ENCODE data around the gene FHIT. TPM values are rescaled to one million over a fixed set of nuclear protein-coding genes. Genes with fewer than 3 reads are reported as not detected.

FHIT gene
- total RNA-seq, 4 donors from 2014 or later = 4.6 to 6.1 (median 5.7) TPM

GRCh38 chr3:60855250-60855649 is 396.0 kb downstream of the FHIT start:
- H3K36me3 ChIP-seq = no peaks in the 10 kb centered on the region
- DNase-seq (ENCODE audit: extremely low spot score) = no peak
- H3K4me3 ChIP-seq = no peak overlapping the region
- no peak for TF ChIP-seq EP300 (IDR thresholded peaks at IDR 0.05)
- no peak for TF ChIP-seq POLR2A (IDR thresholded peaks at IDR 0.05; ENCODE audit: low read depth)
- no peak for TF ChIP-seq CTCF (IDR thresholded peaks at IDR 0.05)
- TF ChIP-seq POLR2AphosphoS5 (IDR thresholded peaks at IDR 0.05) = no peak
- 91% methylated on average over 2 of the region's 2 CpGs for WGBS
- no peak overlapping the region for H3K27ac ChIP-seq (replicated peaks in 1 of 4)
- no peaks in the 10 kb centered on the region for H3K27me3 ChIP-seq
- H3K9me3 ChIP-seq = peaks cover 0 to 5% (median 0%) of the 10 kb centered on the region in 4 donors
- H3K4me1 ChIP-seq = no peaks in the 10 kb centered on the region
- intact Hi-C loops (cut with DNase I) = no loop called here

- WGBS = 77% methylated on average over 1 of the region's 1 CpG
- Histone ChIP-seq H3K4me3 (no peak overlapping the region), H3K27me3 (no peaks in the 10 kb centered on the region), H3K27ac (replicated peaks in 1 of 4) (no peak overlapping the region), H3K4me1 (no peaks in the 10 kb centered on the region), H3K9me3 (peaks cover 0 to 5% (median 0%) of the 10 kb centered on the region in 4 donors), H3K36me3 (no peaks in the 10 kb centered on the region)
- intact Hi-C loops (cut with DNase I) = no loop called here
- DNase-seq (ENCODE audit: extremely low spot score) = no peak
- TF ChIP-seq EP300 (IDR thresholded peaks at IDR 0.05) (no peak), POLR2AphosphoS5 (IDR thresholded peaks at IDR 0.05) (no peak), POLR2A (IDR thresholded peaks at IDR 0.05; ENCODE audit: low read depth) (no peak)
These were observed 396.5 kb downstream of the FHIT start for GRCh38 chr3:60854791-60855190.

GRCh38 chr3:60847791-60848190 is 403.5 kb downstream of the FHIT start:
- 87% methylated on average over 2 of the region's 2 CpGs for WGBS

GRCh38 chr3:60844256-60844655 is 407.0 kb downstream of the FHIT start:
- intact Hi-C loops (cut with DNase I) = no loop called here
- H3K27ac ChIP-seq (replicated peaks in 1 of 4) = no peak overlapping the region
- no peaks in the 10 kb centered on the region for H3K9me3 ChIP-seq
- no peak for DNase-seq (ENCODE audit: extremely low spot score)
- WGBS = 78% methylated on average over 1 of the region's 1 CpG
- H3K36me3 ChIP-seq = no peaks in the 10 kb centered on the region
- TF ChIP-seq POLR2AphosphoS5 (IDR thresholded peaks at IDR 0.05) (no peak), CTCF (IDR thresholded peaks at IDR 0.05) (no peak), EP300 (IDR thresholded peaks at IDR 0.05) (no peak), POLR2A (IDR thresholded peaks at IDR 0.05; ENCODE audit: low read depth) (no peak)
- no peak overlapping the region for H3K4me3 ChIP-seq
- no peaks in the 10 kb centered on the region for H3K4me1 ChIP-seq
- H3K27me3 ChIP-seq = no peaks in the 10 kb centered on the region

More at GRCh38 chr3:60847791-60848190, 403.5 kb downstream of the FHIT start:
- Histone ChIP-seq H3K27me3 (no peaks in the 10 kb centered on the region), H3K9me3 (peaks cover 0 to 5% (median 0%) of the 10 kb centered on the region in 4 donors), H3K27ac (replicated peaks in 1 of 4) (no peak overlapping the region), H3K4me3 (no peak overlapping the region), H3K4me1 (no peaks in the 10 kb centered on the region), H3K36me3 (no peaks in the 10 kb centered on the region)
- DNase-seq (ENCODE audit: extremely low spot score) = no peak
- TF ChIP-seq POLR2A (IDR thresholded peaks at IDR 0.05; ENCODE audit: low read depth) = no peak
- no peak for TF ChIP-seq POLR2AphosphoS5 (IDR thresholded peaks at IDR 0.05)
- no peak for TF ChIP-seq EP300 (IDR thresholded peaks at IDR 0.05)
- TF ChIP-seq CTCF (IDR thresholded peaks at IDR 0.05) = no peak
- intact Hi-C loops (cut with DNase I) = no loop called here

- H3K4me1 ChIP-seq = no peaks in the 10 kb centered on the region
- no peak overlapping the region for H3K4me3 ChIP-seq
- TF ChIP-seq EP300 (IDR thresholded peaks at IDR 0.05) (no peak), POLR2A (IDR thresholded peaks at IDR 0.05; ENCODE audit: low read depth) (no peak), CTCF (IDR thresholded peaks at IDR 0.05) (no peak), POLR2AphosphoS5 (IDR thresholded peaks at IDR 0.05) (no peak)
- no peak for DNase-seq (ENCODE audit: extremely low spot score)
- no peaks in the 10 kb centered on the region for H3K36me3 ChIP-seq
- intact Hi-C loops (cut with DNase I) = no loop called here
- no peaks in the 10 kb centered on the region for H3K9me3 ChIP-seq
- WGBS = 74% methylated on average over 2 of the region's 2 CpGs
- no peaks in the 10 kb centered on the region for H3K27me3 ChIP-seq
- H3K27ac ChIP-seq (replicated peaks in 1 of 4) = no peak overlapping the region
These were observed 409.9 kb downstream of the FHIT start for GRCh38 chr3:60841355-60841754.

All from esophagus muscularis mucosa (tissue), 4 donors.